MM.1S (cell line): Measurements from ENCODE around the gene BARD1.

Experiments
- EZH2 ChIP-seq: fragments of 300-600 bp; sonication (generic); optimal IDR thresholded peaks from 2 replicates; pipeline ENCODE3; 2017; ENCODE audit warnings: low read depth, mild to moderate bottlenecking, antibody characterized with exemption, low read length, mixed read lengths
- EZH2phosphoT487 ChIP-seq: fragments of 300-600 bp; sonication (generic); IDR thresholded peaks from 2 replicates; pipeline ENCODE4 v1.6.1; 2018; ENCODE audit warnings: antibody characterized with exemption, low read length
- TF ChIP-seq, protein P1 (sequence below): fragments of 300-600 bp; sonication (generic); IDR thresholded peaks from 2 replicates; pipeline ENCODE4 v1.5.1; 2016; ENCODE audit warnings: antibody characterized with exemption, low read length, mixed read lengths

DNA sequence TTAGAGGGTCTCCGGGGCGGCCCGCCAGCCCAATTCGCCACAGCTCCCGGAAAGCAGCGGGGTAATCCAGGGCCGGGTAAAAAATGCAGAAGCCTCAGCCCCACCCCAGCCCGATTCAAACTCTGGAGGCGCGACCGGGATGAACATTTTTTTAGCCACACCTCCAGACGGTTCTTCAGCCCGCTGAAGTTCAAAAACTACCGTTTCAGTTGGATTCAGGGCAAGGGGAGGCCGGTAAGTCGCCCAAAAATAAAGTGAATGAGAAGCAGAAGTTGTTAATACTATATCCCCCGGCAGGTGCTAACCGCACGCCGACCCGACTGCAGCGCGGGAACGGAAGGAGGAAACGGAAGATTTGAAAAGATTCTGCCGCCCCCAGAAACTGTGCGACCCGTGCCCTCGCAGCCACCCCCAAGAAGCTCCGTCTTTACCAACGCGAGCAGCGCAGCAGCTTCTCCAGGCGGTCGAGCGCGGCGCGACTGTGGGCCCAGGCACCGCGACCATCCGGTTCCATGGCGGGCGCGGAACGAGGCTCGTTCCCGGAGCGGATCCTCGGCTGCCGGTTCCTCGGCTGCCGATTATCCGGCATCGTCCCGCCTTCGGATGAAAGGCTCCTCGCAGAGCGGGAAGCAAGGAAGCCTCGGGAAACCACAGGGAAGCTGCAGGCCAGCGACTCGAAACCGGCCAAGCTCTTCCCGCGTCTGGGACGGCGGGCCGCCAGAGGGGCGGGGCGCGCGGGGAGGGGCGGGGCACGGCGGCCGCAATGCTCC is at the start of gene BARD1:
- TF ChIP-seq, protein P1, sequence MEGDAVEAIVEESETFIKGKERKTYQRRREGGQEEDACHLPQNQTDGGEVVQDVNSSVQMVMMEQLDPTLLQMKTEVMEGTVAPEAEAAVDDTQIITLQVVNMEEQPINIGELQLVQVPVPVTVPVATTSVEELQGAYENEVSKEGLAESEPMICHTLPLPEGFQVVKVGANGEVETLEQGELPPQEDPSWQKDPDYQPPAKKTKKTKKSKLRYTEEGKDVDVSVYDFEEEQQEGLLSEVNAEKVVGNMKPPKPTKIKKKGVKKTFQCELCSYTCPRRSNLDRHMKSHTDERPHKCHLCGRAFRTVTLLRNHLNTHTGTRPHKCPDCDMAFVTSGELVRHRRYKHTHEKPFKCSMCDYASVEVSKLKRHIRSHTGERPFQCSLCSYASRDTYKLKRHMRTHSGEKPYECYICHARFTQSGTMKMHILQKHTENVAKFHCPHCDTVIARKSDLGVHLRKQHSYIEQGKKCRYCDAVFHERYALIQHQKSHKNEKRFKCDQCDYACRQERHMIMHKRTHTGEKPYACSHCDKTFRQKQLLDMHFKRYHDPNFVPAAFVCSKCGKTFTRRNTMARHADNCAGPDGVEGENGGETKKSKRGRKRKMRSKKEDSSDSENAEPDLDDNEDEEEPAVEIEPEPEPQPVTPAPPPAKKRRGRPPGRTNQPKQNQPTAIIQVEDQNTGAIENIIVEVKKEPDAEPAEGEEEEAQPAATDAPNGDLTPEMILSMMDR: no peak
- no peak for TF ChIP-seq EZH2phosphoT487
- no peak for TF ChIP-seq EZH2
